ENCODE data around the gene CUX1. TPM values are rescaled to one million over a fixed set of nuclear protein-coding genes. Genes with fewer than 3 reads are reported as not detected.

Gene CUX1
- total RNA-seq, 1 experiment from 2014 or later = 39.6 TPM

GRCh38 chr7:101890749-101891523, 73.5 kb downstream of the CUX1 start:
- Histone ChIP-seq H4K20me1 (ENCODE audit: low read length) (no peaks in the 10 kb centered on the region), H3K79me2 (ENCODE audit: low read length) (peaks cover 91% of the 10 kb centered on the region), H3K9me2 (replicated peaks; ENCODE audit: low read length) (no peaks in the 10 kb centered on the region), H3K9ac (ENCODE audit: low read length) (no peak overlapping the region), H3K9me3 (ENCODE audit: low read length) (no peaks in the 10 kb centered on the region), H2AFZ (ENCODE audit: low read length) (no peak overlapping the region), H3K36me3 (ENCODE audit: low read depth, low read length) (no peaks in the 10 kb centered on the region), H3K4me2 (ENCODE audit: low read length) (no peak overlapping the region), H3F3A (ENCODE audit: low read length, unreplicated experiment) (no peaks in the 10 kb centered on the region), H3K4me1 (ENCODE audit: insufficient read depth, low read length) (no peaks in the 10 kb centered on the region), H3K27ac (ENCODE audit: low read length) (no peak overlapping the region), H3K27me3 (ENCODE audit: low read length) (no peaks in the 10 kb centered on the region), H3K4me3 (ENCODE audit: low read length) (no peak overlapping the region)
- POLR2A ChIA-PET (ENCODE audit: unreplicated experiment) = no interaction called here
- BruUV-seq (replicated peaks) = no TSS peak
- TF ChIP-seq EZH2 (IDR thresholded peaks at IDR 0.05; ENCODE audit: low read length, unreplicated experiment) (no peak), CTCF (conservative IDR thresholded peaks at IDR 0.05; ENCODE audit: low read depth, low read length) (no peak), EZH2phosphoT487 (IDR thresholded peaks at IDR 0.05; ENCODE audit: borderline replicate concordance, low read length) (no peak)
- intact Hi-C loops (cut with micrococcal nuclease) = no loop called here
- CTCF ChIA-PET = no interaction called here
- ATAC-seq (no peak), DNase-seq (no peak)

GRCh38 chr7:101891936-101892640, 74.7 kb downstream of the CUX1 start:
- BruUV-seq (replicated peaks) = no TSS peak
- no peak for ATAC-seq
- no peaks in the 10 kb centered on the region for H3K36me3 ChIP-seq (ENCODE audit: low read depth, low read length)
- no peak overlapping the region for H3K27ac ChIP-seq (ENCODE audit: low read length)
- TF ChIP-seq EZH2phosphoT487 (IDR thresholded peaks at IDR 0.05; ENCODE audit: borderline replicate concordance, low read length) = no peak
- no peak overlapping the region for H3K4me3 ChIP-seq (ENCODE audit: low read length)
- H3K4me2 ChIP-seq (ENCODE audit: low read length) = no peak overlapping the region
- H4K20me1 ChIP-seq (ENCODE audit: low read length) = no peaks in the 10 kb centered on the region
- no peaks in the 10 kb centered on the region for H3K4me1 ChIP-seq (ENCODE audit: insufficient read depth, low read length)
- no peaks in the 10 kb centered on the region for H3K9me3 ChIP-seq (ENCODE audit: low read length)
- H3F3A ChIP-seq (ENCODE audit: low read length, unreplicated experiment) = no peaks in the 10 kb centered on the region
- CTCF ChIA-PET = no interaction called here
- peaks cover 91% of the 10 kb centered on the region for H3K79me2 ChIP-seq (ENCODE audit: low read length)
- no peak for DNase-seq
- H3K9me2 ChIP-seq (replicated peaks; ENCODE audit: low read length) = no peaks in the 10 kb centered on the region
- H2AFZ ChIP-seq (ENCODE audit: low read length) = no peak overlapping the region
- no peak overlapping the region for H3K9ac ChIP-seq (ENCODE audit: low read length)
- H3K27me3 ChIP-seq (ENCODE audit: low read length) = no peaks in the 10 kb centered on the region
- POLR2A ChIA-PET (ENCODE audit: unreplicated experiment) = interaction anchor here (0.7 kb wide), 1 partner anchor 198 kb away, joined by 18 read pairs; no protein-coding TSS in a partner anchor
- intact Hi-C loops (cut with micrococcal nuclease) = no loop called here

GRCh38 chr7:101893341-101894082, 76.1 kb downstream of the CUX1 start:
- TF ChIP-seq EZH2phosphoT487 (IDR thresholded peaks at IDR 0.05; ENCODE audit: borderline replicate concordance, low read length) = no peak
- no peak for TF ChIP-seq CTCF (conservative IDR thresholded peaks at IDR 0.05; ENCODE audit: low read depth, low read length)
- TF ChIP-seq EZH2 (IDR thresholded peaks at IDR 0.05; ENCODE audit: low read length, unreplicated experiment) = no peak
- Histone ChIP-seq H3K36me3 (ENCODE audit: low read depth, low read length) (no peaks in the 10 kb centered on the region), H3K9ac (ENCODE audit: low read length) (no peak overlapping the region), H3K4me1 (ENCODE audit: insufficient read depth, low read length) (no peaks in the 10 kb centered on the region), H3F3A (ENCODE audit: low read length, unreplicated experiment) (no peaks in the 10 kb centered on the region), H3K27ac (ENCODE audit: low read length) (no peak overlapping the region), H3K4me3 (ENCODE audit: low read length) (no peak overlapping the region), H4K20me1 (ENCODE audit: low read length) (no peaks in the 10 kb centered on the region), H2AFZ (ENCODE audit: low read length) (no peak overlapping the region), H3K79me2 (ENCODE audit: low read length) (peaks cover 88% of the 10 kb centered on the region), H3K27me3 (ENCODE audit: low read length) (no peaks in the 10 kb centered on the region), H3K4me2 (ENCODE audit: low read length) (no peak overlapping the region), H3K9me2 (replicated peaks; ENCODE audit: low read length) (no peaks in the 10 kb centered on the region), H3K9me3 (ENCODE audit: low read length) (no peaks in the 10 kb centered on the region)
- ChIA-PET POLR2A (ENCODE audit: unreplicated experiment) (no interaction called here), CTCF (no interaction called here)
- DNase-seq = no peak
- no TSS peak for BruUV-seq (replicated peaks)
- intact Hi-C loops (cut with micrococcal nuclease) = no loop called here
- ATAC-seq = no peak
